MV-4-11 (cell line): ENCODE data around the gene GALNT9.
A peak's percentile ranks its signal among the peaks of the same experiment; 100 is the strongest.
"Not testable (repeated sequence)": the region's sequence is repeated elsewhere in the genome, so short reads cannot be mapped to it uniquely, and the experiment has no call there.

Experiments
- DNase-seq: peaks from one replicate; lab custom pipeline; 2025; lab: John Stamatoyannopoulos, UW

Gene GALNT9

DNA sequence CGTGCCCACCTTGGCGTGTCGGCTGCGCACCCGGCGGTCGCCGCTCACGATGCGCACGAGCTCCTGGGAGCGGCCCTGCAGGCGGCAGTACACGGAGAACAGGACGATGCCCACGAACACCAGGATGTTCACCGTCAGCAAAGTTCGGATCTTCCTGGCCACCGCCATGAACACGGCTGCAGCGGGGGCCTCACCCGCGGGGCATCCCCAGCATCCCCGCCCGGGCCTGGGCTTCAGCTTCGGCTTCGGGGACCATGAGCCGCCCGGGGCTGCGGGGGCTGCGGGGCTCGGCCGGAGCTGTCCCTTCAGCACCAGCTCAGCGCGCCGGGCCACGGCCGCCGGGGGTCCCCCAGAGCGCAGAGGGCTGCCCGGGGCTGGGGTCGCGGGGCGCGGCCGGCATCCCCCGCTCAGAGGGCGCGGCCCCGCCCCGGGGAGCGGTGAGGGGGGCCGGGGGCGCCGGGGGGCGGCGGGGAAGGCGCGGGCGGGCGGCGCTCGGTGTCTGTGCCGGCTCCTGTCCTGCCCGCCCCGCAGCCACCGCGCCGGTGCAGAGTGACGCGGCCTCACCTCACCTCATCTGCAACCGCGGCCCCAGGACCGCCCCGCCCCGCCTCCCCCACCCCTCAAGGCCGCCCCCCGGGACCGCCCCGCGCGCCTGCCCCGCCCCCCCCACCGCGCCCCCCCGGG, at the start of gene GALNT9:
TSS of gene GALNT9 (minus strand) at position 554 of the 684 bp plus-strand sequence. CDS start at position 168, 386 bp downstream.
- DNase-seq = no peak

DNA sequence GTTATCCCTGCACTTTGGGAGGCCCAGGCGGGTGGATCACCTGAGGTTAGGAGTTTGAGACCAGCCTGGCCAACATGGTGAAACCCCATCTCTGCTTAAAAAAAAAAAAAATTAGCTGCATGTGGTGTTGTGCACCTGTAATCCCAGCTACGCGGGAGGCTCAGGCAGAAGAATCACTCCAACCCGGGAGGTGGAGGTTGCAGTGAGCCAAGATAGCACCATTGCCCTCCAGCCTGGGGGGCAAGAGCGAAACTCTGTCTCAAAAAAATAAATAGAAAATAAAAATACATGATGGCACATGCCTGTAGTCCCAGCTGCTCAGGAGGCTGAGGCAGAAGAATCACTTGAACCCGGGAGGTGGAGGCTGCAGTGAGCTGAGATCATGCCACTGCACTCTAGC, 49.7 kb upstream of the GALNT9 start:
- not testable (repeated sequence) for DNase-seq

DNA sequence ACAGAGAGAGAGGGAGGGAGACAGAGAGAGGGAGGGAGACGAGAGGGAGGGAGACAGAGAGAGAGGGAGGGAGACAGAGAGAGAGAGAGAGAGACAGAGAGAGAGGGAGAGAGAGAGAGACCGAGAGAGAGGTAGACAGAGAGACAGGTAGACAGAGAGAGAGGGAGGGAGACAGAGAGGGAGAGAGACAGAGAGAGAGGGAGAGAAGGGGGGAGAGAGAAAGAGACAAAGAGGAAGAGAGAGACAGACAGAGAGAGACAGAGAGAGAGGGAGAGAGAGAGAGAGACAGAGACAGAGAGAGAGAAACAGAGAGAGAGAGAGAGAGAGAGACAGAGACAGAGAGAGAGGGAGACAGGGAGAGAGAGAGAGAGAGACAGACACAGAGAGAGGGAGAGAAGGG, 47.8 kb upstream of the GALNT9 start:
- DNase-seq = no peak

GRCh38 chr12:132376464-132376830, 47.1 kb upstream of the GALNT9 start:
- no peak for DNase-seq

DNA sequence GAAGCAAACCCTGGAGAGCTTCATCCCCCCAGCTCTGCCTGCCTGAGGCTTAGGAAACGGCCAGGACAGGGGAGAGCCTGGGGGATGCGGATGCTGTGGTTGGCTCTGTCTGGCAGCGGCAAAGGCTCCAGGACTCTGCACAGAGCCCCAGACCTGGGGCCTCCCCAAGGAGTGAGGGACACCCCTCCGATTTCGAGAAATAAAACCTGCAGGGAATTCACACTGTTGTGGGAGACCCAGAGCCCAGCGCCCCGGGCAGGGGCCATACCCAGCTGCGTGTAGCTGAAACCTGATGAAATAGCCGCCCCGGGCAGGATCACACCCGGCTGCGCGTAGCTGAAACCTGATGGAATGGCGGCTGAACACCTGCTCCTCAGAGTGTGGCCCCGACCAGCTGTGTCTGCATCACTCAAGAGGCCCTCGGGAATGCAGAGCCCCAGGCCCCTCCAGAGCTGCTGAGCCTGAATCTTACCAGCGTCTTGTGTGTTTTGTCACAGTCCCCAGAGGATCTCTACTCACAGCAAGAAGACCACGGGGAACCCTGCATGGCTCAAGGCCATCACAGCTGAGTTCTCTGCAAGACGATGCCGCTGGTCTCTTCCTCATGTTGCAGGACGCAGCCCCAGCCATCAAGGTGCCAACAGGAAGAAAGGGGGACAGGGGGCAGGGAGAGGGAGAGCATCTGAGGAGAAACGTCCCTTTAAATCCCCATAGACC, 46.5 kb upstream of the GALNT9 start:
- no peak for DNase-seq

DNA sequence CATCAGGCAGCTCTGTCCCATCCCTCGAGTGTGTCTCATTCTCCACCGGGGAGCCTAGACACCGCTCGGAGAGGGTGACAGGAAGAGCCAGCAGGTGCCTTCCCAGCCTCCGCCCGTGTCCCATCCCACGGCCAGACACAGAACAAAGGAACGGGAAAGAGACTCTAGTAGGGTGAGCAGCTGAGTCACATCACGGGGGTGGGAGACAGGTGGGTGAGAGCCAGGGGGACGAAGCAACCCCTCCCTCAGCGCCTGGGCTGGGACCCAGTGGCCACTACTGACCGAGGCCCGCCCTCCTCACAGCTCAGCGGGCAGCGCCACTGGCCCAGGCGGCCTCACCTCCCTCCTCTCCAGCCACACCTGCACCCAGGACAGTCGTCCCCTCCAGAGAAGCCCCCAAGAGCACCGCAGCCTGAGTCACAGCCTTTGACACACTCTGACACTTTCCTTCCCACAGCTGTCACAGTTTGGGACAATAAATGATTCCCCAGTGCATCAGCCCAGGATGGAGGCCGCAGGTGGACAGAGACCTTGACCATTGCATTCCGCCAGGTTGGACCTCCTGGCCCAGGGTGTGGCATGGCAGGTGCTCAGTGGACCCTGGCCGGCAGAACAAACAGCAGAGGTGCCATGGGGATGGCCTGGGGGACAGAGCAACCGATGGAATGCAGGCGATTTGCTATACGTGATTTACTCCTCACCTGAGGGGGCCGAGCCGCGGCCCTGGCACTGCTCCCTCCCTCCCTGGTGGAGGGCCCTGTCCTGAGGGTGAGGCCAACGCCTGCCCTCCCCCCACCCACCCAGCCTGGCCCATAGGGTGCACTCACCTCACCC, 45.4 kb upstream of the GALNT9 start:
- no peak for DNase-seq

GRCh38 chr12:132373901-132374611, 44.7 kb upstream of the GALNT9 start:
- DNase-seq = peak; percentile 23

DNA sequence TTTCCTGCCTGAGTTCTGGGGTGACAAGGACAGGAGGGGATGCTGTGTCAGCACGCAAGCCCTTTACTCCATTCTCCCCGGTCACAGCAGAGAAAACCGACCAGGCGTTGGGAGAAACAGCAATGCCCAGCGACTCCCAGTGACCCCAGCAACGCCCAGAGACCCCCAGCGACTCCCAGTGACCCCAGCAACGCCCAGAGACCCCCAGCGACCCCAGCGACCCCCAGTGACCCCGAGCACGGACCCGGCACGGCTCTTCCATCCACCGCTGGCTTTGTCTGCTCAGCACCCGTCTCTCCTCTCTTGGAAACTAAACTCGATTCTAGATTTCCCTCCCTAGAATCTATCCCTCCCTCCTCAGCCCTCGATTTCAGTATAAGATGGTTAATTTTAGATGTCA, 38.5 kb upstream of the GALNT9 start:
- DNase-seq = no peak

GRCh38 chr12:132367071-132367851, 37.9 kb upstream of the GALNT9 start:
- DNase-seq = no peak

- no peak for DNase-seq
Observed at GRCh38 chr12:132366341-132366861, 37.0 kb upstream of the GALNT9 start.

DNA sequence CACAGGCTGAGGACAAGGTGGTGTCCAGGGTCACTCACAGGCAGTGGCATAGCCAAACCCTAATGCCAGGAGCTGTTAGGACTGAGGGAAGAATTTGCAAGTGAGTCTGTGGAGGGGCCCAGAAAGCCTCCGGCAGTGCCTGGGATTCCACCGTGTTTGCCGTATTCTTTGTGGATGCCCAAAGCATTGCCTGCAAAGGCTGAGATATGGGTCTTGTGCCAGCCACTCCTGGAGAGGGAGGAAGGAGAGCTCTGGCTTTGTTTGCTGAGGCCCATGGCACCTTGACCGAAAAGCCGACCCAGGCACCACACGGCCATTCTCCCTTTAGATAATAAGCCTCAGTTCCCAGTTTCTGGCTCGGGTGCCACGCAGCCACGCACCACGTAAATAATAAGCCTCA, 35.8 kb upstream of the GALNT9 start:
- DNase-seq = no peak

DNA sequence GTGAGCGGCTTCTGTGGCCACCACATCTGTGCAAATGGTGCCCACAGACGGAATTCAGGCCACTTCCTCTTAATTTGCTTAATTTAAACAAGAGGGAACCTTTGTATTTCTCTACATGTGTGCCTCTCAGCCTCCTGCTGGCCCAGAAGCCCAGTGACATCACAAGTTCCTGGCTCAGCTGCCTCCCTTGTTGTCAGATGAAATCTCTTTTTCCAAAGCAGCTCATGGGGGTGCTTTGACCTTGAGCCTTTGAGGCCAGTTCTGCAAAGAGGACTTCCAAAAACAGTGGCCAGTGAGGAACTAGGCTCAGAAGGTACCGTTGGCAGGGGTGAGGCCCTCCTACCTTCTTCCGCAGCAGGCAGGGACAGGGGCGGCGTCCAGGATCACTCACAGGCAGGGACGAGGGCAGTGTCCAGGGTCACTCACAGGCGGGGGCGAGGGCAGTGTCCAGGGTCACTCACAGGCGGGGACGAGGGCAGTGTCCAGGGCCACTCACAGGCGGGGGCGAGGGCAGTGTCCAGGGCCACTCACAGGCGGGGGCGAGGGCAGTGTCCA, 35.0 kb upstream of the GALNT9 start:
- DNase-seq = peak; percentile 77

DNA sequence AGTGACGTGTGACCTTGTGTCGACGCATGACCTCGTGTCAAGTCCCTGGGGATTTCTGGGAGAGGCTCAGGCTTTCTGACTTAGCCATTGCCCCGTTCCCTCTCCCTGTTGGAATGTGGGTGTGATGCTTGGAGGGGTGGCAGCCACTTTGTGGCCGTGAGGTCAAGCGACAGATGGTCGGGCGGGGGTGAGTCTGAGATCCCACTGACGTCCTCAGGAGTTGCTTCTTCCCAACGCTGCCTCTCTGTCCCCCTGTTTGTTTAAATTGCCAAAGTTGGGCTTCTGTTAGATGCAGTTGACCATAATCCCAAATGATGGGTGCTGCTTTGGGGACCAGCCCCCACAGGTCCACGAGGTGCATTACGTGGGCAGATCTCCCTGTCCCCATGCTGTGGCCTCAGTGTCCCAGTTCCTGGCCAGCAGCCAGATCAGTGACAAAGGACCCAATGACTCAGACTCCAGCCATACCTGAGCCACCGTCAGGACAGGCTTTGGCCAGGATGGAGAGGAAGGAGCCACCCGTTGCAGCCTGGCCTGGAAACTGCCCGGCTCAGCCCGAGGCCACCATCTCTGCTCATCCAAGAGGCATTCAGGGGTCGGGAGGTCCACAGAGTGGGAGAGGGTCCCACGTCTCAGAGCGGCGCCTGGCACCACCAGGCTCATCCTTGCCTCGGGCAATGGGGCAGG, 34.4 kb upstream of the GALNT9 start:
- DNase-seq = no peak

DNA sequence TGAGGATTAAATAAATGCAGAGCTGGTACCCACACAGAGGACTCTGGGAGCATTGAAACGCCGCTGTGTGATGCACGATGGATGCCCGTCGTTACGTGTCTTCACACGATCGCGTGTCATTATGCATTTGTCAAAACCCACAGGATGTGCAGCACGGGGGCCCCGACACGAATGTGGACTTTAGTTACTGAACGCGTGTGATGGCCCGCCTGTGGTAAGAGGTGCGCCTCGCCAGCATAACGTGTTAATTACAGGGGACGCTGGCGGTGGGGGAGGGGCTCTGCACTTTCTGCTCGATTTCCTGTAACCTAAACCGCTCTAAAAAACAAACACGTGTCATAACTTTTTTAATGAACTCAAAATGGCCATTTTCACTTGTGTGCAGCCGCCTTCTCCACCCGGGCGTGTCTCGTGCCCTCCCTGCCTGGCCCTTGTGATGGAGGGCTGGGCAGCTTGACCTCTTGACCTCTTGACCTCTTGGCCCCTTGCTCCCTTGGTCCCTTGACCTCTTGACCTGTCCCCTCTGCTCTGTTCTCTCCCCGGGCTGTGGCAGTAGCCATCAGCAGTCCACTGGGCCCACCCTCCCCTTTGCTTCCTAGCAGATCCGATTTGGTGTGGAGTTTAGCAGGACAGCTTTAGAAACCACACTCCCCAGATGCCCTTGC, 33.7 kb upstream of the GALNT9 start:
- no peak for DNase-seq

DNA sequence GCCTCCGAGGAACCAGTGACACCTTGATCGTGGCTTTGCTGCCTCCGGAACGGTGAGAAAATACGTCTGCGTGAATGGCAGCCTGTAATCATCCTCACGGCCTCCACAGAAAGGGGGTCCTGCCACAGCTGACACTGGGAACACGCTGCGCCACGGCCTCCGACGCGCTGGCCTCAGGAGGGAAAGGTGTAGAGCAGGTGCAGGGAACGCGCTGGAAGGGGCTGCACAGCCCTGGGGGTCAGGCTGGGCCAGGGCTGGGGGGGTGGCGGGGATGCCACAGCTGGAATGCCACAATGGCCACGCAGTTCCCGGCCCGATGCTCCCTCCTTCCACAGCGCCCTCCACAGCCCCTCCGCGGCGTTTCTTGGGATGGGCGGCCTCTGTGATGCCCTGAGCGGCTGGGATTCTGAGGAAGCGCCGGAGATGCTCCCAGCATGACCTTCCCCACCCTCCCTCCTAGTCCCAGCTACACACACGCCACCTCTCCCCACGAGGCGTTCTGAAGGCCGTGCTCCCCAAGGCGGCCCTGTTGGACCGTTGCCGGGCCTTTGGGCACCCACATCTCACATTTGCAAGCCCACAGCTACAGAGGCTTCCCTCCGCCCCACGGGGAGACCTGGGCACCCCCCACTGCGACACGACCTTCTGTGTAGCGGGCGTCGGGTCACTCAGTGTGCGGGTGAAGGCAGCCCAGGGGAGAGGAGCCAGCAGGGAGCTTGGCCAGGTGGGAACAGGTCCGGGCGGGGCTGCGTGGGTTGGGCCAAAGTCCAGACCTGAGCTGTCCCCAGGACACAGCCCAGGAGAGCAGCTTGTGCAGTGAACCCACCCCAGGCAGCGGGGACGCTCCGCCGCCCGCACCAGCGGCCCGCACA, 31.8 kb upstream of the GALNT9 start:
- DNase-seq = no peak

DNA sequence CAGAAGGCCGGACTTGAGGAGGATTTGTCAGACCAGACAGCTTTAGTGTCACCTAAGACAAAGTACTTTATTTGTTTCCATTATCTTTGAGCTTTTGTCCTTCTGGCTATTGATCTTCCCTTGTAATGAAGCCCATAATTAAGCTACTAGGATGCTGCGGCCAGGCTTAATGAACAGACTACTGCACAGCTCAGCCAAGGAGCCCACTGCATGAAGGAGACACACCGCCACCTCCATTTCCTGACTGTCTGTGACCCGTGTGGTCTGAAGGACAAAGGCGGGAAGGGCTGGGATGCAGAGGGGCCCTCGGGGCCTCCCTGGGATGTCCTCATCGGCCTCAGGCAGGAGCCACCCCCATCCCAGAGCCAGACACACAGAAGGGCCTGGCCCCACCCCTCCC, 31.0 kb upstream of the GALNT9 start:
- no peak for DNase-seq

GRCh38 chr12:132359971-132360370, 30.6 kb upstream of the GALNT9 start:
- DNase-seq = no peak

DNA sequence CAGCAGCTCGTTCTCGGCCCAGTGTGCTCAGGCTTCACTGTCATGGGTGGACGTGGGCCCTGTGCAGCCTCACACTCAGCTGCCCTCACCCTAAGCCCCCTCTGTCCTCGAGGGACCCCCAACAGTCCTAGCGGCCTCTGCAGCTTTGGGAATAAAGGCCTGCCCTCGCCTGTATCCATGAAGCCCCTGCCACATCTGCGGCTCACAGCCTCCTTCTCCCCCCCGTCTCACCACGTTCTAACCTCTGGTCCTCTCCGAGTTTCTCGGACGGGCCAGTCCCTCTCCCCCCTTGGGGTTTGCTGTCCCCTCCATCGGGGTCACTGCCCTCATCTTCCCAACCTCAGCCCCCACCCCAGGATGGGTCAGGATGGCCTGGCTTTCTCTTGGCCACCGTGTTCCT, 30.2 kb upstream of the GALNT9 start:
- no peak for DNase-seq
